Non-pigmented ciliary epithelial cell (primary cell): ENCODE data around the gene GP1BB.

Experiments used
- DNase-seq: peaks from one replicate; pipeline ENCODE4 v3.0.0-alpha.2; 2010; ENCODE audit warnings: low read depth

GP1BB gene

GRCh38 chr22:19756288-19757128 lies 33.2 kb downstream of the GP1BB start:
- DNase-seq: no peak

- DNase-seq: no peak
Measured at GRCh38 chr22:19757140-19757984, 34.0 kb downstream of the GP1BB start.

GRCh38 chr22:19757985-19758895 lies 34.9 kb downstream of the GP1BB start:
- no peak for DNase-seq

- DNase-seq: no peak
Measured at GRCh38 chr22:19758896-19759426, 35.6 kb downstream of the GP1BB start.

- DNase-seq: no peak
Measured at GRCh38 chr22:19759427-19760057, 36.2 kb downstream of the GP1BB start.

- no peak for DNase-seq
Measured at GRCh38 chr22:19760058-19760950, 37.0 kb downstream of the GP1BB start, which contains the start of gene TBX1. TSS of gene TBX1 (plus strand) at chr22:19760778. CDS start at chr22:19760844, 66 bp downstream.

- DNase-seq: no peak
Measured at GRCh38 chr22:19760951-19761724, 37.8 kb downstream of the GP1BB start.

GRCh38 chr22:19761725-19762567 lies 38.6 kb downstream of the GP1BB start:
- DNase-seq: no peak

- DNase-seq: no peak
Measured at GRCh38 chr22:19762568-19763457, 39.5 kb downstream of the GP1BB start.

GRCh38 chr22:19763458-19764298 lies 40.3 kb downstream of the GP1BB start:
- no peak for DNase-seq

GRCh38 chr22:19764299-19764593 lies 40.9 kb downstream of the GP1BB start:
- no peak for DNase-seq

GRCh38 chr22:19764636-19765476 lies 41.5 kb downstream of the GP1BB start:
- DNase-seq: no peak

GRCh38 chr22:19765477-19766239 lies 42.3 kb downstream of the GP1BB start:
- no peak for DNase-seq

GRCh38 chr22:19766240-19766510 lies 42.8 kb downstream of the GP1BB start:
- DNase-seq: no peak
